ENCODE results near the gene DNAJC7.

DNAJC7 gene

DNA sequence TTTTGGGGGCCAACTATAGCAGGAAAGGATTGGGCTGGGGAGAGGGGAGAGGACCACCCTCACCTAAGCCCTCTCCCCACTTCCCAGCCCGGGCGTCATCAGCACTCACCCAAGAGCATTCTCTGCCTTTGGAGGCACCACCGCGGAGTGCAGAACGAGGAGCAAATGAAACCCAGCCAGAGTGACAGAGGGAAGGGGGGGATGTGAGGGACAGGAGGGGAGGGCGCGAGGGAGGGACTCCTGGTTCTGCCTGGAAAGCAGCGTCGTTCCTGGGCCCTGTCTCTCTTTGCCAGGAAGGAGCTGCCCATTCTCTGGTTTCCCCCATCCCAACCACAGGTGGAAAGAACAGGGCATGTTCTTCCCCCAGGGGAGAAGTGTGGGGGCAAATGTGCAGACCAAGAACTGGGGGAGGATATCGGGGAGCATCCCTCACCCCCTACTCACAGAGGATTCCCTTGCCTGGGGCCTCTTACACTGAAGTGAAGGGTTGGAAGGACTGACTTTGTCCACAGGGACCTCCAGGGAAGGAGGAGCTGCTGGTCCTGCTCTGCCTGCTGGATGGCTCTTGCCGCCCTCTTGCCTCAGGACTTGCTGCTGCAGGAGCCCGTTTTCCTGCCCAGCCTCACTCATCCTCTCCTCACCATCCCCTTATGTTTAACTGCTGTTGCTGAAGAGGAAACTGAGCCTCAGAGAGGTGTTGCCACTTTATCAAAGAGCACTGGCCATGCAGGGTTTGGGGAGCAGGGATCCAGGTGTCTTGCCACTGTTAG lies 36.7 kb upstream of the DNAJC7 start:
- TF ChIP-seq EZH2phosphoT487 (IDR thresholded peaks at IDR 0.05; ENCODE audit: borderline replicate concordance, low read length) (no peak), CTCF (IDR thresholded peaks at IDR 0.05; ENCODE audit: low read depth, low read length, poor library complexity, severe bottlenecking) (no peak)
- Histone ChIP-seq H3K9me2 (replicated peaks; ENCODE audit: control insufficient read depth, low read length) (no peaks in the 10 kb centered on the region), H3K4me1 (ENCODE audit: control insufficient read depth, low read length) (no peaks in the 10 kb centered on the region)

DNA sequence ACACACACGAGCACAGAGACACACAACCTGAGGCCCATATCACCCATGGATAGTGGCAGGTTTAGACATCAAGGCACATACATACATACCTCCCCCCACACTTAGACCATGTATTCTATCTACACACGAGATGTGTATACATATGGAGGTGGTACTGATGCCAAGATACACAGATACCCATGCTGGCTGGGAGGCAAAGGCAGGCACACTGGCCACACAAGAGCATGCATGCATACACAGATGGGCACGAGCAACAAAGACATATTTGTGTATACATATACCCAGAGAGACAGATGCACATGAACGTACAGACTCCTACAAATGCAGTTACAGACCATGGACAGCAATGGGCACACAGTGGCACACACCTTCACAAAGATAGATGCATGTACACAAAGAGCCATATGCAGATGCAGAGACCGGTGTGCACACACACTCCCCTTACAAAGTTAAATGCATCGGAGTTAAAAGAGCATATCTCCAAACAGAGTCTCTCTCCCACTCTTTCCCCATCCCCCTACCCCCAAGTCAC lies 35.2 kb upstream of the DNAJC7 start:
- no peaks in the 10 kb centered on the region for H3K36me3 ChIP-seq (ENCODE audit: control insufficient read depth, low read length)
- no peaks in the 10 kb centered on the region for H3K79me2 ChIP-seq (ENCODE audit: control insufficient read depth, low read length)
- peaks cover 9% of the 10 kb centered on the region for H3K9me3 ChIP-seq (ENCODE audit: control insufficient read depth, insufficient read depth, low read length)
- H3K4me3 ChIP-seq (ENCODE audit: low read length), result no peak overlapping the region
- no peaks in the 10 kb centered on the region for H3F3A ChIP-seq (ENCODE audit: control insufficient read depth, insufficient read depth)
- TF ChIP-seq EZH2phosphoT487 (IDR thresholded peaks at IDR 0.05; ENCODE audit: borderline replicate concordance, low read length), result no peak
- no peak for TF ChIP-seq CTCF (IDR thresholded peaks at IDR 0.05; ENCODE audit: low read depth, low read length, poor library complexity, severe bottlenecking)
- no peaks in the 10 kb centered on the region for H3K9me2 ChIP-seq (replicated peaks; ENCODE audit: control insufficient read depth, low read length)
- peaks cover 65% of the 10 kb centered on the region for H3K27me3 ChIP-seq (ENCODE audit: control insufficient read depth, low read length)
- H3K4me2 ChIP-seq (ENCODE audit: low read length), result no peak overlapping the region
- H3K4me1 ChIP-seq (ENCODE audit: control insufficient read depth, low read length), result no peaks in the 10 kb centered on the region
- H3K27ac ChIP-seq (ENCODE audit: low read depth, low read length), result no peak overlapping the region
- H4K20me1 ChIP-seq (ENCODE audit: control insufficient read depth, insufficient read depth, low read depth, low read length), result no peaks in the 10 kb centered on the region

More for the DNA sequence above, 36.7 kb upstream of the DNAJC7 start:
- peaks cover 55% of the 10 kb centered on the region for H3K27me3 ChIP-seq (ENCODE audit: control insufficient read depth, low read length)
- no peaks in the 10 kb centered on the region for H3K79me2 ChIP-seq (ENCODE audit: control insufficient read depth, low read length)
- H3F3A ChIP-seq (ENCODE audit: control insufficient read depth, insufficient read depth), result no peaks in the 10 kb centered on the region
- no peak overlapping the region for H3K27ac ChIP-seq (ENCODE audit: low read depth, low read length)
- H4K20me1 ChIP-seq (ENCODE audit: control insufficient read depth, insufficient read depth, low read depth, low read length), result no peaks in the 10 kb centered on the region
- no peak overlapping the region for H3K4me2 ChIP-seq (ENCODE audit: low read length)
- H3K36me3 ChIP-seq (ENCODE audit: control insufficient read depth, low read length), result no peaks in the 10 kb centered on the region
- H3K4me3 ChIP-seq (ENCODE audit: low read length), result no peak overlapping the region
- H3K9me3 ChIP-seq (ENCODE audit: control insufficient read depth, insufficient read depth, low read length), result peaks cover 9% of the 10 kb centered on the region

- Histone ChIP-seq H3K4me1 (ENCODE audit: control insufficient read depth, low read length) (no peaks in the 10 kb centered on the region), H3K27ac (ENCODE audit: low read depth, low read length) (no peak overlapping the region), H3K27me3 (ENCODE audit: control insufficient read depth, low read length) (peaks cover 65% of the 10 kb centered on the region), H3K9me2 (replicated peaks; ENCODE audit: control insufficient read depth, low read length) (no peaks in the 10 kb centered on the region), H3F3A (ENCODE audit: control insufficient read depth, insufficient read depth) (no peaks in the 10 kb centered on the region), H3K36me3 (ENCODE audit: control insufficient read depth, low read length) (no peaks in the 10 kb centered on the region), H3K4me3 (ENCODE audit: low read length) (no peak overlapping the region), H3K4me2 (ENCODE audit: low read length) (no peak overlapping the region), H3K9me3 (ENCODE audit: control insufficient read depth, insufficient read depth, low read length) (peaks cover 7% of the 10 kb centered on the region), H4K20me1 (ENCODE audit: control insufficient read depth, insufficient read depth, low read depth, low read length) (no peaks in the 10 kb centered on the region), H3K79me2 (ENCODE audit: control insufficient read depth, low read length) (no peaks in the 10 kb centered on the region)
- TF ChIP-seq EZH2phosphoT487 (IDR thresholded peaks at IDR 0.05; ENCODE audit: borderline replicate concordance, low read length) (no peak), CTCF (IDR thresholded peaks at IDR 0.05; ENCODE audit: low read depth, low read length, poor library complexity, severe bottlenecking) (no peak)
Measured at GRCh38 chr17:42051645-42052044, 34.4 kb upstream of the DNAJC7 start.
